ENCODE results near the gene BCKDHA.
"Not testable (repeated sequence)": the region's sequence is repeated elsewhere in the genome, so short reads cannot be mapped to it uniquely, and the experiment has no call there.

BCKDHA gene

DNA sequence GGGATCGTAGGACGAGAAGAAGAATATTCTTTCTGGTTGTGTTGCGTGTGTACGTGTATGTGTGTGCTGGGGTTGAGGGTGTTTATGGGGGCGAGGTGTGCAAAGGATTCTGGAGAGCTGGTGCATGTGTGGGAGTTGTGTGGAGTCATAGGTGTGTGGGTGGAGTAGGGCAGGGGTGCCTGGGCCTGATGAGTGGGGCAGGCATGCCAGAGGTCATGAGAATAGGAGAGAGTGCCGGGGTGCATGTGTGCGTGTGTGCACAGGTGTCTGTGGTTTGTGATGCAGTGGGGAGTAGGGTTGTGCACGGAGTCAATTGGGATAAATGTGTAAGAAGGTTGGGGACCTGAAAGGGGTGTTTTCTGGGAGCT, 20.6 kb upstream of the BCKDHA start:
- DNase-seq (ENCODE audit: low read depth) = no peak
- peak overlapping the region; percentile 70 for H3K4me3 ChIP-seq (ENCODE audit: low read depth, low read length)

GRCh38 chr19:41377977-41378709, 19.5 kb upstream of the BCKDHA start:
- no peak overlapping the region for H3K4me3 ChIP-seq (ENCODE audit: low read depth, low read length)
- DNase-seq (ENCODE audit: low read depth) = no peak
- TF ChIP-seq, protein P1, sequence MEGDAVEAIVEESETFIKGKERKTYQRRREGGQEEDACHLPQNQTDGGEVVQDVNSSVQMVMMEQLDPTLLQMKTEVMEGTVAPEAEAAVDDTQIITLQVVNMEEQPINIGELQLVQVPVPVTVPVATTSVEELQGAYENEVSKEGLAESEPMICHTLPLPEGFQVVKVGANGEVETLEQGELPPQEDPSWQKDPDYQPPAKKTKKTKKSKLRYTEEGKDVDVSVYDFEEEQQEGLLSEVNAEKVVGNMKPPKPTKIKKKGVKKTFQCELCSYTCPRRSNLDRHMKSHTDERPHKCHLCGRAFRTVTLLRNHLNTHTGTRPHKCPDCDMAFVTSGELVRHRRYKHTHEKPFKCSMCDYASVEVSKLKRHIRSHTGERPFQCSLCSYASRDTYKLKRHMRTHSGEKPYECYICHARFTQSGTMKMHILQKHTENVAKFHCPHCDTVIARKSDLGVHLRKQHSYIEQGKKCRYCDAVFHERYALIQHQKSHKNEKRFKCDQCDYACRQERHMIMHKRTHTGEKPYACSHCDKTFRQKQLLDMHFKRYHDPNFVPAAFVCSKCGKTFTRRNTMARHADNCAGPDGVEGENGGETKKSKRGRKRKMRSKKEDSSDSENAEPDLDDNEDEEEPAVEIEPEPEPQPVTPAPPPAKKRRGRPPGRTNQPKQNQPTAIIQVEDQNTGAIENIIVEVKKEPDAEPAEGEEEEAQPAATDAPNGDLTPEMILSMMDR (conservative IDR thresholded peaks at IDR 0.05; ENCODE audit: low read depth, low read length) = peak; percentile 28

More for the DNA sequence above, 20.6 kb upstream of the BCKDHA start:
- TF ChIP-seq, protein P1 (conservative IDR thresholded peaks at IDR 0.05; ENCODE audit: low read depth, low read length) = no peak

GRCh38 chr19:41381536-41381935, 16.1 kb upstream of the BCKDHA start:
- not testable (repeated sequence) for H3K4me3 ChIP-seq (ENCODE audit: low read depth, low read length); DNase-seq (ENCODE audit: low read depth)

GRCh38 chr19:41384351-41384750, 13.3 kb upstream of the BCKDHA start:
- H3K4me3 ChIP-seq (ENCODE audit: low read depth, low read length) = no peak overlapping the region
- no peak for DNase-seq (ENCODE audit: low read depth)
- TF ChIP-seq, protein P1 (conservative IDR thresholded peaks at IDR 0.05; ENCODE audit: low read depth, low read length) = no peak

DNA sequence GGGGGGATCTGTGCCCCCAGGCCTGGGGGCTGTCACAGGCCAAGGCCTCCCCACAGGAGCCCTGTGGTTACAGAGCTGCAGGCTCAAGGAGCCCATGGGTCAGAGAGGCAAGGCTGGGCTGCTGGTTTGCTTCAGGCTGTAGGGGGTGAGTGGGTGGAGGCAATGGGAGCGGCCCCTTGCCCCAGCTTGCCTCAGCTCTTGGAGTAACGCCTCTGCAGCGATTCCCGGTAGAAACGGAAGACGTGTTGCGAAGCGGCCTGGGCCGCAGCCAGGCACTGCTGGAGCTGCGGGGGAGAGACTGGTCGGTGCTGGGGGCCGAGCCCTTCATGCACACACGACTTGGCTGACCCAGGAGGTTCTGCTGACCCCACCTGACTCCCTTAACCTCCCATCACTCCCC, 11.2 kb upstream of the BCKDHA start:
- H3K4me3 ChIP-seq (ENCODE audit: low read depth, low read length) = no peak overlapping the region
- peak; percentile 30 for DNase-seq (ENCODE audit: low read depth)
- TF ChIP-seq, protein P1 (conservative IDR thresholded peaks at IDR 0.05; ENCODE audit: low read depth, low read length) = no peak

GRCh38 chr19:41391618-41392017, 6.0 kb upstream of the BCKDHA start:
- no peak overlapping the region for H3K4me3 ChIP-seq (ENCODE audit: low read depth, low read length)
- DNase-seq (ENCODE audit: low read depth) = no peak
- TF ChIP-seq, protein P1 (conservative IDR thresholded peaks at IDR 0.05; ENCODE audit: low read depth, low read length) = no peak

DNA sequence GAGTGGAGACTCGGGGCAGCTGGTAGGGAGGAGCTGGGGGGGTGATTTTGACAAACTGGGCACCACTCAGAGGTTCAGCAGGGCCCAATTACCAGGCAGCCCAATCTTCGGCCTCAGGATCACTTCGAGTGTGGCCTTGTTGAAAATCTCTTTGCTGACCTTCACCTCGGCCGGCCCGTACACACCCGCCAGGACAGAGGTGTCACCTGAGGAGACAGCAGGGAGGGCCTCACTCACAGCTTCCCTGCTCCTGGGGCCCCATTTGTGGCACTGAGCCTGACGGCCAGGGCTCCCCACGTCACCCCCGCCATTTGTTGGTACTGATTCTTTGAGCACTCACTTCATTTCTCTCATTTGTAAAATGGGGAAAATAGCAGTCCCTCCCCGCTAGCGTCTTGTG, 4.8 kb upstream of the BCKDHA start:
- no peak overlapping the region for H3K4me3 ChIP-seq (ENCODE audit: low read depth, low read length)
- no peak for DNase-seq (ENCODE audit: low read depth)
- TF ChIP-seq, protein P1 (conservative IDR thresholded peaks at IDR 0.05; ENCODE audit: low read depth, low read length) = no peak
